Activated CD8-positive, alpha-beta memory T cell treated with anti-CD3 and anti-CD28 coated beads for 48 hours (primary cell): ENCODE data around the gene NECTIN3.

Source experiments
- DNase-seq, 3 experiments: peaks; one replicate each; pipeline ENCODE4 v3.0.0-alpha.2; 2020; ENCODE audit warnings: low read depth in 2 of 3, low spot score in 2 of 3

Gene NECTIN3

GRCh38 chr3:111194048-111194447, 122.4 kb downstream of the NECTIN3 start:
- no peak for DNase-seq

- DNase-seq, result no peak
These were observed 125.9 kb downstream of the NECTIN3 start for GRCh38 chr3:111197485-111197884.

GRCh38 chr3:111200027-111200426, 128.4 kb downstream of the NECTIN3 start:
- no peak for DNase-seq

- DNase-seq, result no peak
These were observed 138.5 kb downstream of the NECTIN3 start for GRCh38 chr3:111210003-111210711.

- DNase-seq, result no peak
These were observed 139.4 kb downstream of the NECTIN3 start for GRCh38 chr3:111210866-111211564.

- DNase-seq, result no peak
These were observed 140.9 kb downstream of the NECTIN3 start for GRCh38 chr3:111212511-111212910.

- DNase-seq, result no peak
These were observed 143.9 kb downstream of the NECTIN3 start for GRCh38 chr3:111215481-111215880.

GRCh38 chr3:111218615-111219014, 147.0 kb downstream of the NECTIN3 start:
- DNase-seq, result no peak

- no peak for DNase-seq
These were observed 155.6 kb downstream of the NECTIN3 start for GRCh38 chr3:111227216-111227615.

- DNase-seq, result no peak
These were observed 157.7 kb downstream of the NECTIN3 start for GRCh38 chr3:111229301-111229700.

- DNase-seq, result no peak
These were observed 165.5 kb downstream of the NECTIN3 start for GRCh38 chr3:111236836-111237713.

GRCh38 chr3:111237946-111238345, 166.3 kb downstream of the NECTIN3 start:
- no peak for DNase-seq

GRCh38 chr3:111238885-111239284, 167.3 kb downstream of the NECTIN3 start:
- DNase-seq, result no peak

- no peak for DNase-seq
These were observed 170.3 kb downstream of the NECTIN3 start for GRCh38 chr3:111241960-111242359.
